SU-DHL-6 (cell line): ENCODE results near the gene S1PR1.

Experiments used
- H2AFZ ChIP-seq: fragments of 200-600 bp; sonication (generic); 2 replicates; pipeline ENCODE4 v1.6.1; 2014; ENCODE audit warnings: low read depth, mild to moderate bottlenecking, moderate library complexity, mixed read lengths, antibody characterized with exemption, low read length; ENCODE audit not compliant: severe bottlenecking
- H3F3A ChIP-seq: fragments of 200-600 bp; shearing (Covaris generic); 2 replicates; pipeline ENCODE4 v1.6.0; 2016; ENCODE audit warnings: antibody characterized with exemption, mild to moderate bottlenecking; ENCODE audit not compliant: insufficient read depth
- H3K27ac ChIP-seq: fragments of 200-600 bp; sonication (generic); 2 replicates; pipeline ENCODE4 v1.5.1; 2016; ENCODE audit warnings: low read depth, mild to moderate bottlenecking, low read length, moderate library complexity, mixed read lengths
- H3K27me3 ChIP-seq: fragments of 200-600 bp; sonication (generic), shearing (Covaris generic); 2 replicates; pipeline ENCODE4 v1.6.0; 2014; ENCODE audit warnings: mild to moderate bottlenecking, low read length
- H3K36me3 ChIP-seq: fragments of 200-600 bp; sonication (generic); 2 replicates; pipeline ENCODE4 v1.6.1; 2014; ENCODE audit warnings: mild to moderate bottlenecking, low read length, mixed read lengths
- H3K4me2 ChIP-seq: fragments of 300-600, 200-600 bp; shearing (Covaris generic), sonication (generic); 2 replicates; pipeline ENCODE4 v1.6.0; 2014; ENCODE audit warnings: low read length, low read depth, mild to moderate bottlenecking; ENCODE audit not compliant: poor library complexity, severe bottlenecking
- H3K4me3 ChIP-seq: fragments of 200-600 bp; sonication (generic); 2 replicates; pipeline ENCODE4 v1.5.1; 2014; ENCODE audit warnings: antibody characterized with exemption, low read length, mild to moderate bottlenecking, mixed read lengths; ENCODE audit not compliant: insufficient read depth, poor library complexity, severe bottlenecking
- H3K79me2 ChIP-seq: fragments of 200-600 bp; sonication (generic); 2 replicates; pipeline ENCODE4 v1.6.1; 2014; ENCODE audit warnings: mild to moderate bottlenecking, low read length, moderate library complexity; ENCODE audit not compliant: insufficient read depth
- H3K9ac ChIP-seq: fragments of 200-600 bp; sonication (generic); 2 replicates; pipeline ENCODE4 v1.7.0; 2014; ENCODE audit warnings: mild to moderate bottlenecking, low read length
- H3K9me2 ChIP-seq: fragments of 200-600 bp; sonication (generic); replicated peaks from 2 replicates; pipeline ENCODE4 v1.6.1; 2014; ENCODE audit warnings: low read length; ENCODE audit not compliant: insufficient read depth
- H3K9me3 ChIP-seq: fragments of 200-600 bp; sonication (generic); 2 replicates; pipeline ENCODE4 v1.6.1; 2014; ENCODE audit warnings: low read length, mixed read lengths; ENCODE audit not compliant: insufficient read depth
- H4K20me1 ChIP-seq: fragments of 200-600 bp; sonication (generic); 2 replicates; pipeline ENCODE4 v1.6.1; 2014; ENCODE audit warnings: low read depth, mild to moderate bottlenecking, antibody characterized with exemption, low read length, moderate library complexity, mixed read lengths
- EZH2phosphoT487 ChIP-seq: fragments of 200-600 bp; sonication (generic), shearing (Covaris generic); conservative IDR thresholded peaks from 2 replicates; pipeline ENCODE4 v1.6.1; 2018; ENCODE audit warnings: mild to moderate bottlenecking, antibody characterized with exemption, low read length, moderate library complexity, mixed read lengths
- TF ChIP-seq, protein P1 (sequence below): fragments of 200-600 bp; sonication (generic); IDR thresholded peaks from one replicate; pipeline ENCODE4 v1.5.1; 2017; ENCODE audit warnings: antibody characterized with exemption, mild to moderate bottlenecking, low read length, moderate library complexity; ENCODE audit not compliant: insufficient read depth, poor library complexity, severe bottlenecking

S1PR1 gene

DNA sequence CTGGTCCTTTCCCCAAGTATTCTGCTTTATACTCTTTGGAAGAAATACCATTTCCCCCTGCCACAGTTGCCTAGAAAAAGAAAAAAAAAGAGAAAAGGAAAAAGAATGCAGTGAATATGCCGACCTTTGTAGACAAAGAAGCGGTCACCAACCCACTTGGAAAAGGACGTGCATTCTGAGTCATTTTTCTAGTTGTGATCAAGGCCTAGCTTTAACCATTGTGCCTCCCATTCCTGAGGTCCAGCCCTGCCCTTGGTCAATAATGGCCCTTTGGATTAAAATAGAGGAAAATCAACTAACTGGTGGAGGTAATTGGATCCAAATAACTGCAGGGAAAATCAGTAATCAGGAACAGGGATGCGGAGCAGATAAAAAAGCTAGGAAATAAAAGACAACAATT lies 24.8 kb downstream of the S1PR1 start:
- H3K9me3 ChIP-seq = no peaks in the 10 kb centered on the region
- H3K36me3 ChIP-seq = no peaks in the 10 kb centered on the region
- no peak overlapping the region for H3K9ac ChIP-seq
- H3F3A ChIP-seq = no peaks in the 10 kb centered on the region
- H3K27ac ChIP-seq = no peak overlapping the region
- H3K27me3 ChIP-seq = no peaks in the 10 kb centered on the region
- no peaks in the 10 kb centered on the region for H3K79me2 ChIP-seq
- no peak overlapping the region for H3K4me2 ChIP-seq
- TF ChIP-seq EZH2phosphoT487 = no peak
- TF ChIP-seq, protein P1, sequence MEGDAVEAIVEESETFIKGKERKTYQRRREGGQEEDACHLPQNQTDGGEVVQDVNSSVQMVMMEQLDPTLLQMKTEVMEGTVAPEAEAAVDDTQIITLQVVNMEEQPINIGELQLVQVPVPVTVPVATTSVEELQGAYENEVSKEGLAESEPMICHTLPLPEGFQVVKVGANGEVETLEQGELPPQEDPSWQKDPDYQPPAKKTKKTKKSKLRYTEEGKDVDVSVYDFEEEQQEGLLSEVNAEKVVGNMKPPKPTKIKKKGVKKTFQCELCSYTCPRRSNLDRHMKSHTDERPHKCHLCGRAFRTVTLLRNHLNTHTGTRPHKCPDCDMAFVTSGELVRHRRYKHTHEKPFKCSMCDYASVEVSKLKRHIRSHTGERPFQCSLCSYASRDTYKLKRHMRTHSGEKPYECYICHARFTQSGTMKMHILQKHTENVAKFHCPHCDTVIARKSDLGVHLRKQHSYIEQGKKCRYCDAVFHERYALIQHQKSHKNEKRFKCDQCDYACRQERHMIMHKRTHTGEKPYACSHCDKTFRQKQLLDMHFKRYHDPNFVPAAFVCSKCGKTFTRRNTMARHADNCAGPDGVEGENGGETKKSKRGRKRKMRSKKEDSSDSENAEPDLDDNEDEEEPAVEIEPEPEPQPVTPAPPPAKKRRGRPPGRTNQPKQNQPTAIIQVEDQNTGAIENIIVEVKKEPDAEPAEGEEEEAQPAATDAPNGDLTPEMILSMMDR = no peak
- no peaks in the 10 kb centered on the region for H4K20me1 ChIP-seq
- no peak overlapping the region for H3K4me3 ChIP-seq
- no peaks in the 10 kb centered on the region for H3K9me2 ChIP-seq
- H2AFZ ChIP-seq = no peak overlapping the region

DNA sequence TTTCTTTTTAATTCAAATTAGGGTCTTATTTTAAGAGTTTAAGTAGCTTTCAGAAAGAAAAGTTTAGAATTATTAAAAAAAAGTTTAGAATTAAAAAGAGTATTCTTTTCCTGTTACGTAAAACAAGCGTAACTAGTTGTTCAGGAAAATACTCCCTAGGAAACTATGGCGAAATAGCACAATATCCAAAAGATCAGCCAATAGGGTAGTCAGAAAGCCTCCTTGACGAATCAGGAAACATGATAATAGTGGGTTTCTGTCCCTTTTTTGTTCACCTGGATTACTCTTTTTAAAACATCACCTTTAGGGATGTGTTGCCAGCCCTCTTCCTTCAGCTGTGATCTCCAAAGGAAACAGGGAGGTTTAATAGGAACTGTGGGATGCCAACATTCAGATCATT lies 25.2 kb downstream of the S1PR1 start:
- Histone ChIP-seq H3K27me3 (no peaks in the 10 kb centered on the region), H4K20me1 (no peaks in the 10 kb centered on the region), H3K4me2 (no peak overlapping the region), H3K9me2 (no peaks in the 10 kb centered on the region), H3K9me3 (no peaks in the 10 kb centered on the region), H3K4me3 (no peak overlapping the region), H2AFZ (no peak overlapping the region), H3F3A (no peaks in the 10 kb centered on the region), H3K9ac (no peak overlapping the region), H3K36me3 (no peaks in the 10 kb centered on the region), H3K79me2 (no peaks in the 10 kb centered on the region), H3K27ac (no peak overlapping the region)
- no peak for TF ChIP-seq EZH2phosphoT487
- TF ChIP-seq, protein P1 = no peak

DNA sequence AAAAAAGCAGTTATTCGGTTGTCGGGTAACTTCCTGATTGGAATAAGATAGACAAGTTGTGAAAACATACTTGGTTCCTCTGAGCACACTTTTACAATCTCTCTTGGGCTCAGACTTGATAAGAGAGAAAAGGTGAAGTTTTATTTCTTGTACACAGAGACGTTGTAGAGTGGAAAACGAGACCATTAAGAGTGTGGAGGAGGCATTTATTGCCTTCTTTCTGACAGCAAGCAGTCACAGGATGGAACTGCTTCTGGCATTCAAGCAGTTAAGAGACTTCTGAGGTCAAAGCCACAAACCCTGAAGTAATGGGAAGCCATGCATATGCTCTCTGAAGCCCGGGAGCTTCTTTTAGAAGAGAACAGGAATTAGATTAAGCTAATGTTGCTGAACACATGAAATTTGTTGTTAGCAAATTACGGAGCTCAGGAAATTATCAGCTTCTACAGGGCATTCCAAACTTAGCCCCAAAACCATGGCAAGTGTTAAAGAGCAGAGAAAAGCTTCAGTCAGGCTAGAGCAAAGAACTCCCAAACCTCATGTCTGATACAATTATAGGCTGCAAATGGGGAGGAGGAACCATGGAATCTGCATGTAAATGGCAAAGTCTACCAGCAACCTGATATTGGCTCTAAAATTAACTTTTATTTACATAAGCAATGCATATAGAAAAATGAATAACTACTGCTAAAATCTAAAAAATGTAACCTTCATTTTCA lies 26.0 kb downstream of the S1PR1 start:
- no peaks in the 10 kb centered on the region for H3K36me3 ChIP-seq
- H3K4me2 ChIP-seq = no peak overlapping the region
- no peak overlapping the region for H3K4me3 ChIP-seq
- H4K20me1 ChIP-seq = no peaks in the 10 kb centered on the region
- H3K9me3 ChIP-seq = no peaks in the 10 kb centered on the region
- H3K79me2 ChIP-seq = no peaks in the 10 kb centered on the region
- no peak for TF ChIP-seq EZH2phosphoT487
- TF ChIP-seq, protein P1 = no peak
- H3K27ac ChIP-seq = no peak overlapping the region
- H3F3A ChIP-seq = no peaks in the 10 kb centered on the region
- H3K27me3 ChIP-seq = no peaks in the 10 kb centered on the region
- no peak overlapping the region for H2AFZ ChIP-seq
- no peaks in the 10 kb centered on the region for H3K9me2 ChIP-seq
- H3K9ac ChIP-seq = no peak overlapping the region
